Activated T-cell treated with anti-CD3 and anti-CD28 coated beads for 1 hour (primary cell): Measurements from ENCODE around the gene ERC2.

Source experiments
- DNase-seq: peaks from one replicate; pipeline ENCODE4 v3.0.0-alpha.2; 2020; ENCODE audit warnings: low read depth

ERC2 gene

DNA sequence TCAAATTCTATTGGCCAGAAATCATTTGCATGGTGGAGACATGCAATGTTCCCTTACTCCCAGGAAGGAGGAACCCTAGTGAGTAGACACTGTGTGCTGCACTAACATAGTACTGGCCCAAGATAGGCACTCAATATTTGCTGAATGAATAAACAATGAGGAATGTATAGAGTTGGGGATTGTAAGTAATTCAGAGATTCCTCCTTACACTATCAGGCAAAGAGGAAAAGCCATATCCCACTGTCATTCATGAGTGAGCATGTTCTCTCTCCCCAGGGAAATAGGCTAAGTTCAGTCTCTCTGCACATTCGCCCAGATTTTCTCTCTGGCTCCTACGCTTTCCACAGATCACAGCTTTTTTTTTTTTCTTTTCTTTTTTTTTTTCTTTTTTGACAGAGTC is 826.3 kb downstream of the ERC2 start:
- DNase-seq: no peak

DNA sequence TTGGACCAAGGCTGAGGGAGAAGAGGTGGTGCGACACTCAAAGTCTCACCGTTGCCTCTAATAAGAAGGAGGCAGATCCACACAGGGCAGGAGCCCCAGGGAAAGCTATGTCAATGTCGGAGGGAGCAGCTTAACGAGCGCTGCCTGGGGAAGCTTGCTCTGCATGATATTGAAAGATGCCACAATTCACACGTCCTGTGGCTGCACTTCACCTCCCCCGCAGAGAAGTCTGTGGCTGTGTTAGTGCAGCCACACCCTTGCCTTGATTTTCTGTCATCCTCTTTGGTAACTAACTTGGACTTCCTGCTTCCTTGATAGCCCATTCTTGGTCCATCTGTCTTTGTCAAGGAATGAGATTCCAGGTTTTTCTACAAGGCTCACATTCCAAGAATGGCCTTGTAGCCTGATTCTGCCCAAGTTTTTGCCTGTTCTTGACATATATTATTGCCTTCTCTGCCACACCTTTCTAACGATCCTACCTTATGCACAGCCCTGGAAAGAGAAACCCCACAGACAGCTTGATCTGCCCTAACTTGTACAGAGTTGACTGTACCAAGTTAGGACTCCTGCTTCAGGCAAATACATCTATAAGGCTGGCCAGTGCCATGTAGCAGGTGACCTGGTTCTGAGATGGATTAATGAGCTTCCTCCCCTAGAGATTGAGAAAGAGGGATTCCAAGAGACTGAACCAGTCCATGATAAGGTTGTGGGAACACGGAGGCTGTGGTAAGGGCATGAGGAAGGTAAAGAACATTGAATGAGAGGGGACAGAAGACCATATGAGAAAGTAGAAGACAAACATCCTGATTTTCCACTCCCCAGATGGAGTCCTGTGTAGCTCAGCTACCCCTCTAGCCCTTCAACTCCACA is 828.1 kb downstream of the ERC2 start:
- no peak for DNase-seq

GRCh38 chr3:55639143-55639542 is 829.1 kb downstream of the ERC2 start:
- DNase-seq: no peak

- DNase-seq: no peak
These were observed 830.2 kb downstream of the ERC2 start for GRCh38 chr3:55637906-55638638.

DNA sequence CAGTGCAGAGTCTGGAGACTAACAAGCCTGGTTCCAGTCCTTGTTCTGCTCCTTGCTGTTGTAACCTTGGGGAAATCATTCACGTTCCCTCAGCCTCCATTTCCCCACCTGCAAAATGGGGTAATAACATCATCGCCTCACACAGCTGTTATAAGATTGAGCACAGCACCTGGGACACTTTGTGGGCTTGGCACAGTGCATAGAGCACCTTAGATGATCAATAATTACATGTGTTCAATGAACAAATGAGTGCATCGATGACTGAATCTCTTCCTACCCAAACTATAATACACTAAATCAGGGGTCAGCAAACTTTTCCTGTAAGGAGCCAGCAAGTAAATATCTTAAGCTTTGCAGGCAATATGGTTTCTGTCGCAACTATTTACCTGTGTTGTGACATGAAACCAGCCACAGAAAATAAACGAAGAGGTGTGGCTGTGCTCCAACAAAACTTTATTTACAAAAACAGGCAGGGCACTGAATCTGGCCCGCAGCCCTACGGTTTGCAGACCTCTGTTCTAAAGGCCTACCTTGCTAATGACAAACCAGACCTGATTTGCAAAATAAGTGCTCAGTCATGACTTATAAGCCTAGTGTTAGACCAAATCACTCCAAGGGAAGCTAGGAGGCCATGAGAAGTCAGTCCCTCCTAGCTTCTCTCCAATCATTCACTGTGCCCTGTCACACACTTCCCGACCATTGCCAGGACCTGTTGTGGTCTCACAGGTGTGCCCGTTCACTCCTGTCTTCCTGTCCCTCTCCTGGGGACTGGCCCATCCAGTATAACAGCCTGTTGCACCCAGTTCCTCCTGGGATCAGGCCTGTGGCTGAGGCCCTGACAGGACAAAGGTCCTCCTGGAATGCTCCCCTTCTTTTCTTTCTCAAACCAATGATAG is 831.7 kb downstream of the ERC2 start:
- no peak for DNase-seq

- DNase-seq: no peak
These were observed 833.9 kb downstream of the ERC2 start for GRCh38 chr3:55634345-55634744.

DNA sequence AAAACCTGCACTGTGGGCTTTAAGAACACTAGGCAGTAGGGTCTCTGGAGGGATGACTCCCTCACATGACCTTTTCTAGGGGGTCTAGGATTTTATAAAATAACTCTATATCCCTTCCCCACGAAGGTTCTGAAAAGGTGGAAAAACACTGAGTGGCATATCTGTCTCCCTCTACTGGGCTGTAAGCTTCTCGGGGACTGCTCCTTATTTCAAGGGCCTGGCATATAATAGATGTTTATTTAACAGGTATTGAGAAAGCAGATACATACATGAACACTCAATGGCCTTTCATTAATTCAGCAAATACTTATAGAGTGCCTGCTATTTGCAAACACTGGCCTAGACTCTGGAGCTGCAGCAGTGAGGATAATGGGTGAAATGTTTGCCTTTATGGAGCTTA is 834.9 kb downstream of the ERC2 start:
- DNase-seq: no peak

GRCh38 chr3:55631766-55632331 is 836.4 kb downstream of the ERC2 start:
- no peak for DNase-seq

DNA sequence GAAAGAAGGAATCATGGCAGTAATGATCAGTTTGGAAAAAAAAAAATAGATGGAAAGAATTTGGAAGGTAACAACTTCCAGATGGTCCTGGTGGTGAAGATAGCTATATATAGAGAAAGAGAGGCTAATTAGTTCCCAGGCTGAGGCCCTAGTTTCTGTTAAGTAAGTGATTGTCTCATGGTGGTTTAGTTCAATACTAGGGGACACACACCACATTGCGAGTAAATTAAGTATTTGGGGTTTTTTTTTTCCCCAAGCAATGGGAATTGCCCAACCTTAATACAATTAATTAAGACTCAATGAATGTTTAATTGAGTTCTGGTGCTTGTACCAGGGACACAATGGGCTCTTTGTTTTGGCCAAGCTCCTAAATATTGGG is 837.4 kb downstream of the ERC2 start:
- DNase-seq: no peak

DNA sequence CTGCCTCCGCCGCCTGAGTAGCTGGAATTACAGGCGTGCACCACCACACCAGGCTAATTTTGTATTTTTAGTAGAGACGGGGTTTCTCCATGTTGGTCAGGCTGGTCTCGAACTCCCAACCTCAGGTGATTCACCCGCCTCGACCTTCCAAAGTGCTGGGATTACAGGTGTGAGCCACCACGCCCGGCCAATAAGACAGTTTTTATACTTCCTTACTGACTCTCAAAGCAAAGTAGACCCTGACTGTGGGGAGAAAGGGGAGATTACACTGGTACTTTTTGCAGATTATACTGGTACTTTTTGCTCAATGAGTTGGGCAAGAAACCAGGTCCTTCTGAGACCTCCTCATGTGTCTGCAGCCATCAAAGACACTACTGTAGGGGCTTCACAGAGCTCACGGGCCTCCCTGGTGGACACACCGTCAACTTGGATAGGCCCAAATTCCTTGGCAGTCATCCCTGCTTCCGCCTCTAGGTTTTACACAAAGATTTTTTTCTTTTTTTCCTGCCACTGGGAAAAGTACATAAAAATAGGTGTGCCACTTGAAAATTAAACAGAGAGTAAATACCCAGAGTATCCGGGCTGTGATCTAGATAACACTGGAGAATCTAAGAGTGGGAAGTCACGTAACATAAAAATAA is 837.9 kb downstream of the ERC2 start:
- DNase-seq: no peak

GRCh38 chr3:55629432-55629831 is 838.8 kb downstream of the ERC2 start:
- no peak for DNase-seq

DNA sequence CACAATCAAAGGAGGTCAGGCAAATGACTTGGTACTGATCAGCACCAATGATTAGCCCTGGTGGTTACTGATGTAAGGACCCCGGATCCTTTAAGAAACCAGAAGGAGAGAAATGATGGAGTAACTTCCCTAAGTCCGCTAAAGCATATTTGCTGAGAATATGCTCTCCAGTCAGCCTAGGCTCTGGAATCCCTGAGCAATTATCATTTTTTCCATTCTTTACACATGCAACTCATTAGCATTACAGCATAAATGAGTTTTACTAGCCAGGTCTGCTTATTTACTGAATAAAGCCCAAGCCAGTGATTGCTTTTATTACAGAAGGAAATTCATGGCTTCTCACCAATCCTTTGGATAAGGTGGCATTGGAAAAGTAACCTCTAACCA is 842.0 kb downstream of the ERC2 start:
- no peak for DNase-seq

DNA sequence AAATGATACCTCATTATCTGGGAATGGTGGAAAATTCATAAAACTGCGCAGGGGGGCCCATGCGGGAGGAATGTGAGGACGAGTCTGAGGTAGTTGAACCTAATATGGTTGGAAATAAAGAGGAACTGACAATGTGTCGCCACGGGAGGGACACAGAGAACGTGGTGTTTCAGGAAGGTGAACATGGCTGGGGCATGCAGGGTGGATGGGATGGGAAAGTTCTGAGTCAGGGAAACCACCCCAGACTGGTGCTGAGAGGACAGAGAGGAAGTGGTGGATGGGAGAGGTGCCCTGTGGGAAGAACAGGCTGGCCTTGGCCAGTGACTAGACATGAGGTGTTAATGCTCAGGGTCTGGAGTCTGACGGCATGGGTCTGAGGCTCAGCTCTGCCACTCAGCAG is 844.0 kb downstream of the ERC2 start:
- no peak for DNase-seq

DNA sequence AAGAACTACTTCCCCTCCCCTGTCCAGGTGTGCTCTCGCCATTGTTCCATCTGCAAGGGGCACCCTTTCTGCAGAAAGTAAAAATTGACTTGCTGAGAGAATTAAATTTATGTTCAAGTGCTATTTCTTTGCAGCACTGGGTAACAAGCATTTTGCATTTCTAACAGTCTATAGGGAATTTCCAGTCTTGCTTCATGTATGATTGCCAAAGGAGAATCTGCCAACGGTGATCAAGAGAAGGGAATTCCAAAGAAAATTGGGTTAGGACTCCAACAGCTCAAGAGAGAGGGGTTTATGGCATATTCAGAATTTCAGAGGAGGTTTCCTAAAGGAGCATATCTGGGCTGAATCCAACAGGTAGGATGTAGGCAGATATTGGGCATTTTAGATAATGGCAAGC is 844.5 kb downstream of the ERC2 start:
- DNase-seq: no peak

DNA sequence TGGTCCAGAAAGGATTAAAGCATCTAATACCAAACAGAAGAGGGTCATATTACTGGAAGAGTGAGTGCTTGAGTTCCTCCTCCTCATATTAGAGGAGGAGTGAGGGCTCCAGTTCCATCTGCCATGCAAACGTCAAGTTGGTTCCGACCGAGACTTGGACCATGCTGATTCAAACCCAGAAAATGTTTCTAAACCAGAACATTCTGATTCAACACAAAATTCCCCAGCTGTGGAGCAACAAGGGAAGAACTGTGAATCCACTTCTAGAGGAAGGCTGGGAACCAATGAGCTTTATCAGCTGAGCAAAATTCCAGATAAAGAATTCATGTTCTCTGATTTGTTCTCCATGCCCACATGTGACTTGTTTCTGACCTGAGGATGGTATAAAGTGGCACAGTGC is 845.5 kb downstream of the ERC2 start:
- DNase-seq: no peak

GRCh38 chr3:55622116-55622515 is 846.2 kb downstream of the ERC2 start:
- no peak for DNase-seq

DNA sequence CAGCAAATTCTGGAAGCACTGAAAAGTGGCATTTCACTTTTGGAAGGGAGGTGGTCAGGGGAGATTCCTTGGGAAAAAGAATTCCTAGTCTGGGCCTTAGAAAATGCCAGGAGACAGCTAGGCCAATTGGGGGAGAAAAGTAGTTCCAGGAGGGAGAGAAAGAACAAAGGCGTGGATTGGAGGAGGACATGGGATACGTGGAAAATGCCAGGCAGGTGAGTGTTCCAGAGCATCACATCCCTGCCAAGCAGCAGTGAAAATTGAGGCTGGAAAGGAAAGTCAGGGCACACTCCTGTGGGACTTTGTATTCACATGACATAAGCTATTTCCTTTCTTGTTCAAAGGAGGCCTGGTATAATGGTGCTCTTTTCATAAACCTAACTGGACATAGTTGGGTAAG is 846.6 kb downstream of the ERC2 start:
- no peak for DNase-seq

- DNase-seq: no peak
These were observed 847.2 kb downstream of the ERC2 start for GRCh38 chr3:55621026-55621422.

DNA sequence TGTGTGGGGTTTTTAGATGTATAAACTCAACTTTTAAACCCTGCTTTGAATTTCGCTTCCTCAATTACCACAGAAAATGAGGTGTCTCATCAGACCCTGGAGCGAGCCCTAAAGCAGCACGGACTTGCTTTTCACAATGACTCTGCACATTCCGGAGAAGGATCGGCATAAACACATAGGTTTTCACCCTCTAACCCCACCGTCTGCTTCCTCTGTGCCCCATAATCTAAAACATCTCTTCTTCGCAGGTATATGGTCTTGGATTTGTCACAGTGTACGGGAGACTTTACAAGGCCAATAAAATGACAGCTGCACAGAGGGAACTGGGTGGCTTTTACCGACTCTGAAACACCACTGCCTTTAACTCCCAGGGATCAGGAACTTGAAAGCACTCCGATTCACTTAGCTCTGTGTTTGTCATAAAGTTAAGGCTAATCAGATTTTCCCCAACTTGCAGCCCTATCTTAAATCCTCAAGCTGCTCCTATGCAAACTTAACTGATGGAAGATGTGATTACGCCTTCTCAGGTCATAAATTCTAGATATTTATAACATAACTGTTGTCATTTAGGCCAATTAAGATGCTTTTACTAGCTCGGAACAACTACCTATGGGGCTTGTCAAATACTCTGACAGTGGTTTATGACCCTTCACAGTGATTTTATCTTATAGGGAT is 847.8 kb downstream of the ERC2 start:
- no peak for DNase-seq

DNA sequence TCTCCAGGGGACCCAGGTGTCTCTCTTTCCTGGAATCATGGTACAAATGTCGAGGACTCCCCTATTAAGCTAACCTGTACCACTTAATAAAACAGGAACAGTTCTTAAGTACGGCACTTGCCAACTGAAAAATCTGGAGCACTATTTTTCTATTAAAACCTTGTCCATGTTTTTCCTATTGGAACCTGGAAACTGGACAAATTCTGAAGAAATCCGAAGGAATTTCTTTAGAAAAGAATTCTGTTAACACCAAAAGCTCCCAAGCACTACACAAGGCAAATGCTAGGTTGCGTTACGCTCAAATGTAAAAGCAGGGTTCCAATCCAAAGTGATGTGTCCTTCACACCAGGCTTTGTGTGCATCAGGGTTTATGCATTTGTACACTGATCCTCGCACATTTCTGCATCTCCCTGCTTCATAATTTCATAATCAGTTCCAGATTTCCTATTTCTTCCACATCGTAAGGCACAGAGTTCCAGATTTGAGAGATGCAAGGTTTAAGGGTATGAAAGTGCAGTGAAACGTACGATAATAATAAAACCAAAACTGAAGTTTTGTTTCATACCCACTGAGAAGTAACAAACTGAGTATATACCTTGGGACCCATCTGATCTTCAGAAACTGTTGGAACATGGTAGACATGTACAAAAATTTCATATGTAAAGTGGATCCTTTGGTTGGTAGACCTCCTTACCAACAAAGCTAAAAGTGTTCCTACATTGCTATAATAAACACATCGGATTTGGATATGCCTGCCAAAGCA is 849.0 kb downstream of the ERC2 start:
- DNase-seq: no peak
